SK-N-SH treated with all-trans-retinoic acid at 6 μM for 48 hours (cell line): Measurements from ENCODE around the gene NOXO1.

Experiments
- GLIS3 ChIP-seq: fragments of 250-450 bp; sonication (Bioruptor Pico); IDR thresholded peaks from 2 replicates; pipeline ENCODE4 v1.5.0; 2020; ENCODE audit warnings: mild to moderate bottlenecking, moderate library complexity
- ISL1 ChIP-seq: fragments of 250-450 bp; sonication (Bioruptor Pico); IDR thresholded peaks from 2 replicates; pipeline ENCODE4 v2.1.2; 2022; ENCODE audit warnings: mild to moderate bottlenecking, moderate library complexity
- PATZ1 ChIP-seq: fragments of 250-450 bp; sonication (Bioruptor Pico); IDR thresholded peaks from 2 replicates; pipeline ENCODE4 v1.8.0; 2020; ENCODE audit warnings: mild to moderate bottlenecking, moderate library complexity, borderline replicate concordance
- POU6F1 ChIP-seq: fragments of 250-450 bp; sonication (Bioruptor Pico); IDR thresholded peaks from 2 replicates; pipeline ENCODE4 v1.8.0; 2021; ENCODE audit warnings: low read depth, mild to moderate bottlenecking, moderate library complexity, borderline replicate concordance
- RARB ChIP-seq: fragments of 250-450 bp; sonication (Bioruptor Pico); IDR thresholded peaks from 2 replicates; pipeline ENCODE4 v1.8.0; 2021; ENCODE audit warnings: mild to moderate bottlenecking, moderate library complexity
- TCF4 ChIP-seq: fragments of 250-450 bp; sonication (Bioruptor Pico); IDR thresholded peaks from 2 replicates; pipeline ENCODE4 v1.8.0; 2021; ENCODE audit warnings: mild to moderate bottlenecking, moderate library complexity, borderline replicate concordance
- TOX ChIP-seq: fragments of 250-450 bp; sonication (Bioruptor Pico); IDR thresholded peaks from 2 replicates; pipeline ENCODE4 v1.8.0; 2021; ENCODE audit warnings: mild to moderate bottlenecking, moderate library complexity, borderline replicate concordance
- ZFP3 ChIP-seq: fragments of 250-450 bp; sonication (Bioruptor Pico); IDR thresholded peaks from 2 replicates; pipeline ENCODE4 v1.5.0; 2020; ENCODE audit warnings: mild to moderate bottlenecking, moderate library complexity
- ZNF565 ChIP-seq: fragments of 450-650 bp; formaldehyde crosslinking; conservative IDR thresholded peaks from 2 replicates; pipeline ENCODE4 v1.5.0; 2020; ENCODE audit warnings: low read depth, mild to moderate bottlenecking, moderate library complexity

- TF ChIP-seq RARB (CRISPR knock-in tag): no peak
- no peak for TF ChIP-seq TCF4
- TF ChIP-seq ZFP3 (CRISPR knock-in tag): no peak
- TF ChIP-seq GLIS3 (CRISPR knock-in tag): no peak
- TF ChIP-seq TOX (CRISPR knock-in tag): no peak
- TF ChIP-seq POU6F1 (CRISPR knock-in tag): no peak
- TF ChIP-seq ISL1 (CRISPR knock-in tag): no peak
- no peak for TF ChIP-seq PATZ1 (CRISPR knock-in tag)
- TF ChIP-seq ZNF565 (CRISPR knock-in tag): no peak
Observed at GRCh38 chr16:2008009-2008526, 26.8 kb upstream of the NOXO1 start.
